GM23248 (cell line): ENCODE results near the gene CPM. TPM values are rescaled to one million over a fixed set of nuclear protein-coding genes. Genes with fewer than 3 reads are reported as not detected.

Experiments
- DNase-seq: peaks from one replicate; pipeline ENCODE4 v3.0.0-alpha.2; 2015
- H2AFZ ChIP-seq: fragments of 200-600 bp; sonication (generic); 2 replicates; pipeline ENCODE4 v1.6.1; 2016; ENCODE audit warnings: antibody characterized with exemption
- H3F3A ChIP-seq: fragments of 200-600 bp; sonication (generic); 2 replicates; pipeline ENCODE4 v1.6.1; 2016; ENCODE audit warnings: mild to moderate bottlenecking, antibody characterized with exemption, mixed run types; ENCODE audit not compliant: insufficient read depth
- H3K27ac ChIP-seq: fragments of 200-600 bp; sonication (generic); 2 replicates; pipeline ENCODE4 v1.5.1; 2016; ENCODE audit warnings: mild to moderate bottlenecking
- H3K27me3 ChIP-seq: fragments of 200-600 bp; sonication (generic); replicated peaks from 2 replicates; pipeline ENCODE4 v1.6.1; 2016; ENCODE audit warnings: mild to moderate bottlenecking; ENCODE audit not compliant: insufficient read depth
- H3K36me3 ChIP-seq: fragments of 200-600 bp; sonication (generic); 2 replicates; pipeline ENCODE4 v1.6.1; 2016; ENCODE audit warnings: low read depth, mild to moderate bottlenecking
- H3K4me1 ChIP-seq: fragments of 200-600 bp; sonication (generic); 2 replicates; pipeline ENCODE4 v1.6.1; 2016; ENCODE audit warnings: mild to moderate bottlenecking; ENCODE audit not compliant: insufficient read depth
- H3K4me2 ChIP-seq: fragments of 200-600 bp; sonication (generic); one replicate; pipeline ENCODE4 v1.6.1; 2016; ENCODE audit warnings: mild to moderate bottlenecking; ENCODE audit not compliant: unreplicated experiment
- H3K4me3 ChIP-seq: fragments of 200-600 bp; sonication (generic); 2 replicates; pipeline ENCODE4 v1.5.1; 2016; ENCODE audit warnings: mild to moderate bottlenecking
- H3K79me2 ChIP-seq: fragments of 200-600 bp; sonication (generic); 2 replicates; pipeline ENCODE4 v1.6.1; 2016; ENCODE audit warnings: mild to moderate bottlenecking; ENCODE audit not compliant: insufficient read depth
- H3K9ac ChIP-seq: fragments of 200-600 bp; sonication (generic); 2 replicates; pipeline ENCODE4 v1.6.1; 2016; ENCODE audit warnings: mild to moderate bottlenecking
- H3K9me2 ChIP-seq: fragments of 200-600 bp; sonication (generic); 2 replicates; pipeline ENCODE4 v1.6.1; 2016; ENCODE audit warnings: mixed run types, mild to moderate bottlenecking, moderate library complexity; ENCODE audit not compliant: insufficient read depth
- H3K9me3 ChIP-seq: fragments of 200-600 bp; sonication (generic); one replicate; pipeline ENCODE4 v1.6.1; 2017; ENCODE audit warnings: low read depth
- H4K20me1 ChIP-seq: fragments of 200-600 bp; sonication (generic); 2 replicates; pipeline ENCODE4 v1.6.0; 2016; ENCODE audit not compliant: insufficient read depth
- EZH2 ChIP-seq: fragments of 200-600 bp; sonication (generic); IDR thresholded peaks from 2 replicates; pipeline ENCODE4 v1.6.1; 2018; ENCODE audit warnings: antibody characterized with exemption, mild to moderate bottlenecking; ENCODE audit not compliant: insufficient read depth, poor library complexity, severe bottlenecking
- EZH2phosphoT487 ChIP-seq: fragments of 200-600 bp; sonication (generic); IDR thresholded peaks from 2 replicates; pipeline ENCODE4 v1.6.1; 2018; ENCODE audit warnings: antibody characterized with exemption, moderate library complexity, mild to moderate bottlenecking, low read depth; ENCODE audit not compliant: insufficient read depth
- WGBS, 2 experiments: methylation state at CpG; one replicate each; pipeline ENCODE4 v1.1.6; 2015 to 2017; ENCODE audit warnings: low lambda C conversion rate in 2 of 2, low coverage in 1 of 2; ENCODE audit errors: missing lambda C conversion rate in 2 of 2; 5-methylcytosine and 5-hydroxymethylcytosine counted together
- in situ Hi-C: fragments of 300-500 bp; cut with MboI; formaldehyde crosslinking; loops from 2 replicates; pipeline ENCODE4 v1.15.0; 2020
- polyA plus RNA-seq: library from polyadenylated mRNA; unstranded; fragments of >200 nt; fragmentation: Nextera tagmentation; extraction: Ambion mirVana; gene quantifications from 2 replicates; pipeline ENCODE4 v1.2.1, GENCODE V29; 2016
- total RNA-seq: library from RNA; depleted of rRNA; stranded (reverse); fragments of >200 nt; shearing (Covaris generic); gene quantifications from 2 replicates; pipeline ENCODE4 v1.2.3, GENCODE V29; 2014

Gene CPM
- total and polyA plus RNA-seq, 2 experiments from 2014 or later = 13.7 to 22.5 TPM

GRCh38 chr12:68856510-68856909, 76.5 kb downstream of the CPM start:
- Histone ChIP-seq H3K9me3 (no peaks in the 10 kb centered on the region), H3K36me3 (no peaks in the 10 kb centered on the region), H3K9ac (no peak overlapping the region), H3K4me1 (no peaks in the 10 kb centered on the region), H3K27me3 (no peaks in the 10 kb centered on the region), H3K4me3 (no peak overlapping the region), H3K9me2 (no peaks in the 10 kb centered on the region), H3K4me2 (no peak overlapping the region), H2AFZ (no peak overlapping the region), H3F3A (peaks cover 12% of the 10 kb centered on the region), H3K79me2 (no peaks in the 10 kb centered on the region), H3K27ac (no peak overlapping the region), H4K20me1 (no peaks in the 10 kb centered on the region)
- DNase-seq = no peak
- WGBS, 2 experiments = 23 to 30% methylated on average over 3 of the region's 3 CpGs
- in situ Hi-C loops = loop anchor here (25.0 kb wide), 1 partner anchor 381 kb away; the partner anchor contains the start of gene CPSF6
- TF ChIP-seq EZH2phosphoT487 (no peak), EZH2 (no peak)

GRCh38 chr12:68855771-68856170, 77.2 kb downstream of the CPM start:
- TF ChIP-seq EZH2 = no peak
- H3K9me3 ChIP-seq = no peaks in the 10 kb centered on the region
- H3K4me3 ChIP-seq = no peak overlapping the region
- no peak overlapping the region for H2AFZ ChIP-seq
- H4K20me1 ChIP-seq = no peaks in the 10 kb centered on the region
- no peaks in the 10 kb centered on the region for H3K79me2 ChIP-seq
- no peak for DNase-seq
- no peak overlapping the region for H3K4me2 ChIP-seq
- H3K9ac ChIP-seq = no peak overlapping the region
- H3K36me3 ChIP-seq = no peaks in the 10 kb centered on the region
- no peaks in the 10 kb centered on the region for H3K9me2 ChIP-seq
- no peak overlapping the region for H3K27ac ChIP-seq
- no peaks in the 10 kb centered on the region for H3K4me1 ChIP-seq
- H3F3A ChIP-seq = peaks cover 12% of the 10 kb centered on the region
- WGBS, 2 experiments = 93 to 97% methylated on average over 8 of the region's 8 CpGs
- in situ Hi-C loops = loop anchor here (25.0 kb wide), 1 partner anchor 382 kb away; the partner anchor contains the start of gene CPSF6
- no peaks in the 10 kb centered on the region for H3K27me3 ChIP-seq

GRCh38 chr12:68855111-68855510, 77.9 kb downstream of the CPM start:
- in situ Hi-C loops = loop anchor here (25.0 kb wide), 1 partner anchor 382 kb away; the partner anchor contains the start of gene CPSF6
- Histone ChIP-seq H3K4me3 (no peak overlapping the region), H3F3A (peaks cover 17% of the 10 kb centered on the region), H3K4me1 (no peaks in the 10 kb centered on the region), H3K36me3 (no peaks in the 10 kb centered on the region), H3K9ac (no peak overlapping the region), H2AFZ (no peak overlapping the region), H3K79me2 (no peaks in the 10 kb centered on the region), H3K4me2 (no peak overlapping the region), H3K27ac (no peak overlapping the region), H3K9me2 (no peaks in the 10 kb centered on the region), H3K9me3 (no peaks in the 10 kb centered on the region), H4K20me1 (no peaks in the 10 kb centered on the region), H3K27me3 (no peaks in the 10 kb centered on the region)
- 74 to 84% methylated on average over 3 of the region's 3 CpGs for WGBS, 2 experiments
- TF ChIP-seq EZH2 (no peak), EZH2phosphoT487 (no peak)
- no peak for DNase-seq

GRCh38 chr12:68854554-68854953, 78.4 kb downstream of the CPM start:
- H3K27ac ChIP-seq = no peak overlapping the region
- H3K27me3 ChIP-seq = no peaks in the 10 kb centered on the region
- peaks cover 22% of the 10 kb centered on the region for H3F3A ChIP-seq
- TF ChIP-seq EZH2phosphoT487 = no peak
- TF ChIP-seq EZH2 = no peak
- no peak for DNase-seq
- H3K9me2 ChIP-seq = no peaks in the 10 kb centered on the region
- H3K9me3 ChIP-seq = no peaks in the 10 kb centered on the region
- in situ Hi-C loops = loop anchor here (25.0 kb wide), 1 partner anchor 383 kb away; the partner anchor contains the start of gene CPSF6
- H2AFZ ChIP-seq = no peak overlapping the region
- 86 to 88% methylated on average over 3 of the region's 3 CpGs for WGBS, 2 experiments
- H3K9ac ChIP-seq = no peak overlapping the region
- no peaks in the 10 kb centered on the region for H3K36me3 ChIP-seq
- no peak overlapping the region for H3K4me2 ChIP-seq
- H3K79me2 ChIP-seq = no peaks in the 10 kb centered on the region
- no peaks in the 10 kb centered on the region for H3K4me1 ChIP-seq
- H4K20me1 ChIP-seq = no peaks in the 10 kb centered on the region
- no peak overlapping the region for H3K4me3 ChIP-seq

GRCh38 chr12:68854078-68854468, 78.9 kb downstream of the CPM start:
- WGBS, 2 experiments = 40 to 57% methylated on average over 2 of the region's 2 CpGs
- DNase-seq = no peak
- no peaks in the 10 kb centered on the region for H3K36me3 ChIP-seq
- H3K9ac ChIP-seq = no peak overlapping the region
- no peak overlapping the region for H3K27ac ChIP-seq
- H3K9me2 ChIP-seq = no peaks in the 10 kb centered on the region
- H3F3A ChIP-seq = peaks cover 27% of the 10 kb centered on the region
- no peak overlapping the region for H3K4me3 ChIP-seq
- H3K27me3 ChIP-seq = no peaks in the 10 kb centered on the region
- H3K4me2 ChIP-seq = no peak overlapping the region
- H2AFZ ChIP-seq = no peak overlapping the region
- in situ Hi-C loops = loop anchor here (25.0 kb wide), 1 partner anchor 383 kb away; the partner anchor contains the start of gene CPSF6
- H4K20me1 ChIP-seq = no peaks in the 10 kb centered on the region
- no peak for TF ChIP-seq EZH2phosphoT487
- TF ChIP-seq EZH2 = no peak
- H3K9me3 ChIP-seq = no peaks in the 10 kb centered on the region
- H3K4me1 ChIP-seq = no peaks in the 10 kb centered on the region
- H3K79me2 ChIP-seq = no peaks in the 10 kb centered on the region
